Colonic mucosa (tissue), 4 donors: Measurements from ENCODE around the gene CD37. TPM values are rescaled to one million over a fixed set of nuclear protein-coding genes. Genes with fewer than 3 reads are reported as not detected.
"Not testable (repeated sequence)": the region's sequence is repeated elsewhere in the genome, so short reads cannot be mapped to it uniquely, and the experiment has no call there.

Source experiments
- DNase-seq: peaks from one replicate; pipeline ENCODE4 v3.0.0-alpha.2; 2020
- H3K27ac ChIP-seq: fragments of 200-600 bp; one replicate; pipeline ENCODE4 v1.8.0; 2021
- H3K27me3 ChIP-seq: fragments of 200-600 bp; one replicate; pipeline ENCODE4 v1.8.0; 2021
- H3K36me3 ChIP-seq: fragments of 200-600 bp; one replicate; pipeline ENCODE4 v1.8.0; 2021
- H3K4me1 ChIP-seq: fragments of 200-600 bp; one replicate; pipeline ENCODE4 v1.8.0; 2021; ENCODE audit warnings: mild to moderate bottlenecking
- H3K4me3 ChIP-seq: fragments of 200-600 bp; one replicate; pipeline ENCODE4 v1.8.0; 2021
- H3K9ac ChIP-seq, 2 donors: one replicate each; pipeline ENCODE4 v1.7.0; 2013; ENCODE audit warnings: control low read depth in 2 of 2, low read depth in 2 of 2, low read length in 2 of 2
- H3K9me3 ChIP-seq: fragments of 200-600 bp; one replicate; pipeline ENCODE4 v1.8.0; 2021
- intact Hi-C: fragments of 100-400 bp; cut with DNase I; formaldehyde crosslinking; loops from one replicate; pipeline ENCODE4 v1.14.1; 2022
- total RNA-seq, 2 donors: library from RNA; stranded (reverse); fragmentation: NEBNext Ultra II Directional in 1 of 2; extraction: Animal tissue kit (Norgen Biotek cat#: 25700) in 1 of 2; gene quantifications; one replicate each; pipeline ENCODE4 v1.2.1, GENCODE V29; 2021
- TF ChIP-seq, protein P1 (sequence below): fragments of 200-600 bp; IDR thresholded peaks from one replicate; pipeline ENCODE4 v1.8.0; 2022; ENCODE audit warnings: antibody characterized with exemption, mild to moderate bottlenecking
- donor health status: healthy.
- donor health status: DM: no; HTN: no; CAD: no.
- donor health status: DM: no; HTN: no; CAD: no.

CD37 gene, protein sequence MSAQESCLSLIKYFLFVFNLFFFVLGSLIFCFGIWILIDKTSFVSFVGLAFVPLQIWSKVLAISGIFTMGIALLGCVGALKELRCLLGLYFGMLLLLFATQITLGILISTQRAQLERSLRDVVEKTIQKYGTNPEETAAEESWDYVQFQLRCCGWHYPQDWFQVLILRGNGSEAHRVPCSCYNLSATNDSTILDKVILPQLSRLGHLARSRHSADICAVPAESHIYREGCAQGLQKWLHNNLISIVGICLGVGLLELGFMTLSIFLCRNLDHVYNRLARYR
- 1 to 10 TPM; 7.4 to 8.6 TPM for total RNA-seq

DNA sequence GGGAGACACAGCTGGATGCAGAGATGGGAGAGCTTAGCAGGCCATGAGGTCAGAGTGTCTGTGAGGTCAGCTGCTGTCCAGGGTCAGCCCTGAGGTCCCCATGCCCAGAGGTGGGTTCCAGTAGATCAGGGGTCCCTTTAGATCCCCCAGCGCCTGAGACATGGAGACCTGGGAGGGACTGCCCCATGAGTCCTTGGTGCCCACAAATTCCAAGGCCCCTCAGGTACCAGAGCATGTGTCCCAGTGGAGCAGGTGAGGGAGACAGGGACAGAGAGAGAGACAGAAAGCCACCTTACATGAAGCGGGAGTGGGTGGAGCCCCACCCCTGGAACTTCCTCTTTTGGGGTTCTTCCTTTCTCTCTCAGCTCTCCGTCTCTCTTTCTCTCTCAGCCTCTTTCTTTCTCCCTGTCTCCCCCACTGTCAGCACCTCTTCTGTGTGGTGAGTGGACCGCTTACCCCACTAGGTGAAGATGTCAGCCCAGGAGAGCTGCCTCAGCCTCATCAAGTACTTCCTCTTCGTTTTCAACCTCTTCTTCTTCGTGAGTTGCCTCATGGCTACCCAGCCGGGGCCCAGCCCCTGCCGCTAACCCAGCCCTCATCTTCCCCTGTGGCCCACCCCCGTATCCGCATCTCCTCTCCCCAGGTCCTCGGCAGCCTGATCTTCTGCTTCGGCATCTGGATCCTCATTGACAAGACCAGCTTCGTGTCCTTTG lies at the start of gene CD37:
CD37 (plus strand) TSS at position 336 of the 713 bp plus-strand sequence; CDS start at position 471, 135 bp downstream.
- H3K4me1 ChIP-seq: peaks cover 6% of the 10 kb centered on the region
- intact Hi-C loops: no loop called here
- DNase-seq: peak; percentile 31

DNA sequence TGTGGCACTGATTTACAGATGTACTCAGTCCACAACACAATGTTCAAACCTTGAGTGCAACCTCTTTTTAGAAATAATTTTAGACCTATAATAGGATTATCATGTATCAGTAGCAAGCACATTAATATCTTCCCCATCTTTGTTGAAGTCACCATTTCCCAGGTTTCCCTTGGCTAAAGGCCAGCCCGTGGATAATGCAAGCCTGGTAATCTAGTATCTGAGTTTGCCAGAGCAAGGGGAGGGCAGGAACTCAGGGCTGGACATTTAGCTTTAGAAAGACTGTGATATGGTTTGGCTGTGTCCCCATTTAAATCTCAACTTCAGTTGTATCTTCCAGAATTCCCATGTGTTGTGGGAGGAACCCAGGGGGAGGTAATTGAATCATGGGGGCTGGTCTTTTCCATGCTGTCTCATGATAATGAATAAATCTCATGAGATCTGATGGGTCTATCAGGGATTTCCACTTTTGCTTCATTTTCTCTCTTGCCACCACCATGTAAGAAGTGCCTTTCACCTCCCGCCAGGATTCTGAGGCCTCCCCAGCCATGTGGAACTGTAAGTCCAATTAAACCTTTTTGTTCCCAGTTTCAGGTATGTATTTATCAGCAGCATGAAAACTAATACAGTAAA lies 48.0 kb upstream of the CD37 start:
- H3K4me1 ChIP-seq: no peaks in the 10 kb centered on the region
- no peaks in the 10 kb centered on the region for H3K36me3 ChIP-seq
- no peaks in the 10 kb centered on the region for H3K9me3 ChIP-seq
- intact Hi-C loops: no loop called here
- no peaks in the 10 kb centered on the region for H3K27me3 ChIP-seq
- TF ChIP-seq, protein P1, sequence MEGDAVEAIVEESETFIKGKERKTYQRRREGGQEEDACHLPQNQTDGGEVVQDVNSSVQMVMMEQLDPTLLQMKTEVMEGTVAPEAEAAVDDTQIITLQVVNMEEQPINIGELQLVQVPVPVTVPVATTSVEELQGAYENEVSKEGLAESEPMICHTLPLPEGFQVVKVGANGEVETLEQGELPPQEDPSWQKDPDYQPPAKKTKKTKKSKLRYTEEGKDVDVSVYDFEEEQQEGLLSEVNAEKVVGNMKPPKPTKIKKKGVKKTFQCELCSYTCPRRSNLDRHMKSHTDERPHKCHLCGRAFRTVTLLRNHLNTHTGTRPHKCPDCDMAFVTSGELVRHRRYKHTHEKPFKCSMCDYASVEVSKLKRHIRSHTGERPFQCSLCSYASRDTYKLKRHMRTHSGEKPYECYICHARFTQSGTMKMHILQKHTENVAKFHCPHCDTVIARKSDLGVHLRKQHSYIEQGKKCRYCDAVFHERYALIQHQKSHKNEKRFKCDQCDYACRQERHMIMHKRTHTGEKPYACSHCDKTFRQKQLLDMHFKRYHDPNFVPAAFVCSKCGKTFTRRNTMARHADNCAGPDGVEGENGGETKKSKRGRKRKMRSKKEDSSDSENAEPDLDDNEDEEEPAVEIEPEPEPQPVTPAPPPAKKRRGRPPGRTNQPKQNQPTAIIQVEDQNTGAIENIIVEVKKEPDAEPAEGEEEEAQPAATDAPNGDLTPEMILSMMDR: no peak
- H3K9ac ChIP-seq: no peak overlapping the region
- no peak overlapping the region for H3K4me3 ChIP-seq
- H3K27ac ChIP-seq: no peak overlapping the region
- no peak for DNase-seq

More for the DNA sequence above, at the start of gene CD37:
- Histone ChIP-seq H3K9ac (peak within 1 kb of the TSS; percentile 3 to 54), H3K9me3 (no peaks in the 10 kb centered on the region), H3K27me3 (no peaks in the 10 kb centered on the region), H3K4me3 (peak within 1 kb of the TSS; percentile 28), H3K36me3 (no peaks in the 10 kb centered on the region), H3K27ac (peak within 1 kb of the TSS; percentile 50)
- TF ChIP-seq, protein P1: no peak

DNA sequence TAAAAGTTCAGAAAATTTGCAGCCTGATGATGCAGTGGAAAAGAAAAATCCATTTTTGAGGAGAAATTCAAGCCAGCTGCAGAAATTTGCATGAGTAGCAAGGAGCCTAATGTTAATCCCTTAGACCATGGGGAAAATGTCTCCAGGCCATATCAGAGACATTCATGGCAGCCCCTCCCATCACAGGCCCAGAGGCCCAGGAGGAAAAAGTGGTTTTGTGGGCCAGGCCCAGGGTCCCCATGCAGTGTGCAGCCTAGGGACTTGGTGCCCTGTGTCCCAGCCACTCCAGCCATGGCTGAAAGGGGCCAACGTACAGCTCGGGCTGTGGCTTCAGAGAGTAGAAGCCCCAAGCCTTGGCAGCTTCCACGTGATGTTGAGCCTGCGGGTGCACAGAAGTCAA lies 47.0 kb upstream of the CD37 start:
- intact Hi-C loops, H3K27me3 ChIP-seq, H3K9ac ChIP-seq, H3K4me1 ChIP-seq, DNase-seq, H3K4me3 ChIP-seq, H3K27ac ChIP-seq, H3K9me3 ChIP-seq, H3K36me3 ChIP-seq: not testable (repeated sequence)

DNA sequence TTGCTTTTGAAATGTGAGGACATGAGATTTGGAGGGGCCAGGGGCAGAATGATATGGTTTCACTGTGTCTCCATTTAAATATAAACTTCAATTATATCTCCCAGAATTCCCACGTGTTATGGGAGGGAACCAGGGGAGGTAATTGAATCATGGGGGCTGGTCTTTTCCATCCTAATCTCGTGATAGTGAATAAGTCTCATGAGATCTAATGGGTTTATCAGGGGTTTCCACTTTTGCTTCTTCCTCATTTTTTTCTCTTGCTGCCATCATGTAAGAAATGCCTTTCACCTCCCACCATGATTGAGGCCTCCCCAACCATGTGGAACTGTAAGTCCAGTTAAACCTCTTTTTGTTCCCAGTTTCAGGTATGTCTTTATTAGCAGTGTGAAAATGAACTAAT lies 45.9 kb upstream of the CD37 start:
- H3K9ac ChIP-seq, H3K9me3 ChIP-seq, H3K4me3 ChIP-seq, H3K27ac ChIP-seq, H3K36me3 ChIP-seq, H3K27me3 ChIP-seq, H3K4me1 ChIP-seq, DNase-seq, intact Hi-C loops: not testable (repeated sequence)

DNA sequence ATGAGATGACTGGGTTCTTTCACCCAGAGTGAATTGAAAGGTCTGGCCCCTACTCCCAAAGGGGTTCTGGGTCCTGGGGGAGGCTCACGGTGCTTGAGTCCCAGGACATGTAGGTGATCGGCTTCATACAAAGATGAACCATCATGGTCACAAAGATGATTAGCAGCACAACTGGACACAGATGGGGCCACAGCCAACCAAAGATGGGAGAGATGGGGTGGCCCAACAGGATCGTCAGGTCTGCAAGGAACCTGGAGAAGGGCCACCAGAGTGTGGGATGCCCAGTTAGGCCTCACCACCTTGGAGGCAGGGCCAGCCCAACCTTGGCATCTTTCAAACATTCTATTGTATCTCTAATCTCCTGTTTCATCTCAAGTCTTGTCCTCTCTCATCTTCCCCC lies 44.7 kb upstream of the CD37 start:
- no peaks in the 10 kb centered on the region for H3K9me3 ChIP-seq
- H3K27me3 ChIP-seq: no peaks in the 10 kb centered on the region
- no peak overlapping the region for H3K9ac ChIP-seq
- H3K36me3 ChIP-seq: no peaks in the 10 kb centered on the region
- TF ChIP-seq, protein P1: no peak
- intact Hi-C loops: no loop called here
- DNase-seq: no peak
- no peak overlapping the region for H3K27ac ChIP-seq
- H3K4me1 ChIP-seq: no peaks in the 10 kb centered on the region
- no peak overlapping the region for H3K4me3 ChIP-seq

DNA sequence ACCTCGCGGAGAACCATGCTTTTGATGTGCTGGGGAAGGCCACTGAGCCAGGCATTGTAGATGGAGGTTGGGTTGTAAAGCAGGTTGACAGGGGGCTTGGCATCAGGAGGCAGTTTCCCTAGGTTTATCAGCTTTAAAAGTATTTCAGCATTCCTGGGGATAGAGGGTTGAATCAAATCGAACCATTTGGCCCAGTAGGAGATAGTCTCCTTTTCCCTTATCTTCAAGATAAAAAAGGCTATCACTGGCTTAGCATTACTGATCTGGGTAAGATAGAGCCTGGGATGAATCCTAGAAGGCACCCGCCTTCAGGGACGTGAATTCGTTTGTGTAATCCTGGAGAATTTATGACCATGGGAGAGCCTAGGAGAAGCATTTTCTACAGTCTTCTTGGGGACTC lies 40.8 kb upstream of the CD37 start:
- Histone ChIP-seq H3K4me3 (no peak overlapping the region), H3K4me1 (no peaks in the 10 kb centered on the region), H3K27ac (no peak overlapping the region), H3K9ac (no peak overlapping the region), H3K9me3 (no peaks in the 10 kb centered on the region), H3K36me3 (no peaks in the 10 kb centered on the region), H3K27me3 (no peaks in the 10 kb centered on the region)
- intact Hi-C loops: no loop called here
- TF ChIP-seq, protein P1: no peak
- DNase-seq: no peak
